Measurements from ENCODE around the gene TMEM187.

TMEM187 gene

GRCh38 chrX:153969904-153970356 lies 2.6 kb upstream of the TMEM187 start:
- peak overlapping the region; percentile 96 for H3K4me2 ChIP-seq (ENCODE audit: low read length)
- WGBS (ENCODE audit: extremely low coverage, insufficient coverage, insufficient read length) = no CpG with 5 or more reads among the region's 26 CpGs
- H4K8ac ChIP-seq (ENCODE audit: low read depth, low read length) = no peak overlapping the region
- no peaks in the 10 kb centered on the region for H3K27me3 ChIP-seq (ENCODE audit: insufficient read depth, low read length)
- peaks cover 7 to 14% of the 10 kb centered on the region in 2 experiments for H3K4me1 ChIP-seq (ENCODE audit: control insufficient read depth in 1 of 2, insufficient read depth in 2 of 2, low read length in 2 of 2)
- H3K4ac ChIP-seq (ENCODE audit: low read depth, low read length) = peak overlapping the region; percentile 83
- H3K79me2 ChIP-seq (ENCODE audit: control insufficient read depth, insufficient read depth, low read length, poor library complexity) = peaks cover 56% of the 10 kb centered on the region
- DNase-seq = peak in 1 of 2 donors; percentile 17
- H3K23ac ChIP-seq (ENCODE audit: low read length) = no peak overlapping the region
- no peak overlapping the region for H2AFZ ChIP-seq (ENCODE audit: insufficient read depth, low read length, poor library complexity)
- no peak overlapping the region for H2BK12ac ChIP-seq (ENCODE audit: low read length)
- H3K4me3 ChIP-seq (ENCODE audit: low read depth, low read length) = peak overlapping the region; percentile 98
- H3K79me1 ChIP-seq (ENCODE audit: low read length) = peaks cover 21% of the 10 kb centered on the region
- no peak overlapping the region for H2BK120ac ChIP-seq (ENCODE audit: insufficient read depth, low read length, poor library complexity)
- H2BK5ac ChIP-seq (ENCODE audit: low read depth, low read length, poor library complexity) = no peak overlapping the region
- H4K12ac ChIP-seq (ENCODE audit: low read depth, low read length) = no peak overlapping the region
- H3K14ac ChIP-seq (ENCODE audit: low read length) = no peak overlapping the region
- no peaks in the 10 kb centered on the region for H3K9me3 ChIP-seq (ENCODE audit: insufficient read depth, low read depth, low read length)
- H3K18ac ChIP-seq (ENCODE audit: low read length) = no peak overlapping the region
- no peak overlapping the region for H3K27ac ChIP-seq (ENCODE audit: low read depth, low read length)
- peaks cover 16 to 24% of the 10 kb centered on the region in 2 experiments for H3K36me3 ChIP-seq (ENCODE audit: control insufficient read depth in 1 of 2, insufficient read depth in 2 of 2, low read length in 2 of 2)
- H3K9ac ChIP-seq (ENCODE audit: low read length) = peak overlapping the region; percentile 74
- H2AK5ac ChIP-seq (ENCODE audit: low read length) = no peak overlapping the region
- H4K91ac ChIP-seq (ENCODE audit: low read depth, low read length) = no peak overlapping the region

GRCh38 chrX:153970357-153971123 lies 2.0 kb upstream of the TMEM187 start:
- peak in 1 of 2 donors; percentile 19 for DNase-seq
- H3K23ac ChIP-seq (ENCODE audit: low read length) = no peak overlapping the region
- H2AFZ ChIP-seq (ENCODE audit: insufficient read depth, low read length, poor library complexity) = peak overlapping the region; percentile 43

GRCh38 chrX:153971124-153971449 lies 1.5 kb upstream of the TMEM187 start:
- H3K4ac ChIP-seq (ENCODE audit: low read depth, low read length) = peak overlapping the region; percentile 92
- peak overlapping the region; percentile 89 for H4K8ac ChIP-seq (ENCODE audit: low read depth, low read length)
- peak overlapping the region; percentile 98 for H3K4me3 ChIP-seq (ENCODE audit: low read depth, low read length)
- H3K27ac ChIP-seq (ENCODE audit: low read depth, low read length) = peak overlapping the region; percentile 99
- peak overlapping the region; percentile 99 for H2BK5ac ChIP-seq (ENCODE audit: low read depth, low read length, poor library complexity)
- H3K79me1 ChIP-seq (ENCODE audit: low read length) = peaks cover 21% of the 10 kb centered on the region
- H3K14ac ChIP-seq (ENCODE audit: low read length) = peak overlapping the region; percentile 89
- H3K4me1 ChIP-seq (ENCODE audit: control insufficient read depth in 1 of 2, insufficient read depth in 2 of 2, low read length in 2 of 2) = peaks cover 7 to 14% of the 10 kb centered on the region in 2 experiments
- H2AFZ ChIP-seq (ENCODE audit: insufficient read depth, low read length, poor library complexity) = peak overlapping the region; percentile 87
- H3K36me3 ChIP-seq (ENCODE audit: control insufficient read depth in 1 of 2, insufficient read depth in 2 of 2, low read length in 2 of 2) = peaks cover 10 to 20% of the 10 kb centered on the region in 2 experiments
- H4K91ac ChIP-seq (ENCODE audit: low read depth, low read length) = peak overlapping the region; percentile 96
- peak overlapping the region; percentile 91 for H4K12ac ChIP-seq (ENCODE audit: low read depth, low read length)
- no peaks in the 10 kb centered on the region for H3K9me3 ChIP-seq (ENCODE audit: insufficient read depth, low read depth, low read length)
- peak overlapping the region; percentile 81 for H3K4me2 ChIP-seq (ENCODE audit: low read length)
- no peaks in the 10 kb centered on the region for H3K27me3 ChIP-seq (ENCODE audit: insufficient read depth, low read length)
- peak overlapping the region; percentile 99 for H3K9ac ChIP-seq (ENCODE audit: low read length)
- no peak overlapping the region for H3K23ac ChIP-seq (ENCODE audit: low read length)
- H3K18ac ChIP-seq (ENCODE audit: low read length) = peak overlapping the region; percentile 66
- peak; percentile 69 to 90 for DNase-seq
- peak overlapping the region; percentile 99 for H2AK5ac ChIP-seq (ENCODE audit: low read length)
- no CpG with 5 or more reads among the region's 34 CpGs for WGBS (ENCODE audit: extremely low coverage, insufficient coverage, insufficient read length)
- H2BK120ac ChIP-seq (ENCODE audit: insufficient read depth, low read length, poor library complexity) = peak overlapping the region; percentile 77
- peaks cover 50% of the 10 kb centered on the region for H3K79me2 ChIP-seq (ENCODE audit: control insufficient read depth, insufficient read depth, low read length, poor library complexity)
- H2BK12ac ChIP-seq (ENCODE audit: low read length) = no peak overlapping the region

More at GRCh38 chrX:153970357-153971123, 2.0 kb upstream of the TMEM187 start:
- no peak overlapping the region for H2BK12ac ChIP-seq (ENCODE audit: low read length)
- peak overlapping the region; percentile 28 for H3K18ac ChIP-seq (ENCODE audit: low read length)
- H3K9ac ChIP-seq (ENCODE audit: low read length) = peak overlapping the region; percentile 98
- H3K9me3 ChIP-seq (ENCODE audit: insufficient read depth, low read depth, low read length) = no peaks in the 10 kb centered on the region
- H3K79me2 ChIP-seq (ENCODE audit: control insufficient read depth, insufficient read depth, low read length, poor library complexity) = peaks cover 54% of the 10 kb centered on the region
- H3K27me3 ChIP-seq (ENCODE audit: insufficient read depth, low read length) = no peaks in the 10 kb centered on the region
- peak overlapping the region; percentile 39 for H2BK120ac ChIP-seq (ENCODE audit: insufficient read depth, low read length, poor library complexity)
- no CpG with 5 or more reads among the region's 49 CpGs for WGBS (ENCODE audit: extremely low coverage, insufficient coverage, insufficient read length)
- H3K4me1 ChIP-seq (ENCODE audit: control insufficient read depth in 1 of 2, insufficient read depth in 2 of 2, low read length in 2 of 2) = peaks cover 7 to 14% of the 10 kb centered on the region in 2 experiments
- H3K4me3 ChIP-seq (ENCODE audit: low read depth, low read length) = peak overlapping the region; percentile 98
- H2AK5ac ChIP-seq (ENCODE audit: low read length) = peak overlapping the region; percentile 57
- H2BK5ac ChIP-seq (ENCODE audit: low read depth, low read length, poor library complexity) = peak overlapping the region; percentile 99
- peak overlapping the region; percentile 92 for H3K4ac ChIP-seq (ENCODE audit: low read depth, low read length)
- H3K27ac ChIP-seq (ENCODE audit: low read depth, low read length) = peak overlapping the region; percentile 99
- H3K4me2 ChIP-seq (ENCODE audit: low read length) = peak overlapping the region; percentile 96
- peak overlapping the region; percentile 96 for H4K91ac ChIP-seq (ENCODE audit: low read depth, low read length)
- H3K14ac ChIP-seq (ENCODE audit: low read length) = peak overlapping the region; percentile 89
- H3K79me1 ChIP-seq (ENCODE audit: low read length) = peaks cover 21% of the 10 kb centered on the region
- H4K12ac ChIP-seq (ENCODE audit: low read depth, low read length) = peak overlapping the region; percentile 80
- peak overlapping the region; percentile 89 for H4K8ac ChIP-seq (ENCODE audit: low read depth, low read length)
- peaks cover 14 to 23% of the 10 kb centered on the region in 2 experiments for H3K36me3 ChIP-seq (ENCODE audit: control insufficient read depth in 1 of 2, insufficient read depth in 2 of 2, low read length in 2 of 2)

GRCh38 chrX:153971450-153972367 lies 845 bp upstream of the TMEM187 start, which contains the start of gene HCFC1:
TSS of gene HCFC1 (minus strand) at chrX:153971818. CDS start at chrX:153970840, 978 bp downstream.
- peak within 1 kb of the TSS; percentile 92 for H3K4ac ChIP-seq (ENCODE audit: low read depth, low read length)
- WGBS (ENCODE audit: extremely low coverage, insufficient coverage, insufficient read length) = no CpG with 5 or more reads among the region's 96 CpGs
- H3K23ac ChIP-seq (ENCODE audit: low read length) = no peak within 1 kb of the TSS
- H2AK5ac ChIP-seq (ENCODE audit: low read length) = peak within 1 kb of the TSS; percentile 99
- H3K4me3 ChIP-seq (ENCODE audit: low read depth, low read length) = peak within 1 kb of the TSS; percentile 98
- H2BK12ac ChIP-seq (ENCODE audit: low read length) = no peak within 1 kb of the TSS
- H3K18ac ChIP-seq (ENCODE audit: low read length) = peak within 1 kb of the TSS; percentile 99
- peak within 1 kb of the TSS; percentile 81 for H3K4me2 ChIP-seq (ENCODE audit: low read length)
- H3K4me1 ChIP-seq (ENCODE audit: control insufficient read depth in 1 of 2, insufficient read depth in 2 of 2, low read length in 2 of 2) = peaks cover 7 to 14% of the 10 kb centered on the region in 2 experiments
- peak within 1 kb of the TSS; percentile 99 for H3K27ac ChIP-seq (ENCODE audit: low read depth, low read length)
- peak within 1 kb of the TSS; percentile 99 for H4K12ac ChIP-seq (ENCODE audit: low read depth, low read length)
- H2BK120ac ChIP-seq (ENCODE audit: insufficient read depth, low read length, poor library complexity) = peak within 1 kb of the TSS; percentile 77
- H3K36me3 ChIP-seq (ENCODE audit: control insufficient read depth in 1 of 2, insufficient read depth in 2 of 2, low read length in 2 of 2) = peaks cover 10 to 20% of the 10 kb centered on the region in 2 experiments
- H3K79me1 ChIP-seq (ENCODE audit: low read length) = peaks cover 21% of the 10 kb centered on the region
- H3K9ac ChIP-seq (ENCODE audit: low read length) = peak within 1 kb of the TSS; percentile 99
- DNase-seq = peak; percentile 83 to 97
- H3K27me3 ChIP-seq (ENCODE audit: insufficient read depth, low read length) = no peaks in the 10 kb centered on the region
- H3K9me3 ChIP-seq (ENCODE audit: insufficient read depth, low read depth, low read length) = no peaks in the 10 kb centered on the region
- peak within 1 kb of the TSS; percentile 99 for H2BK5ac ChIP-seq (ENCODE audit: low read depth, low read length, poor library complexity)
- peak within 1 kb of the TSS; percentile 89 for H3K14ac ChIP-seq (ENCODE audit: low read length)
- peaks cover 43% of the 10 kb centered on the region for H3K79me2 ChIP-seq (ENCODE audit: control insufficient read depth, insufficient read depth, low read length, poor library complexity)
- peak within 1 kb of the TSS; percentile 89 for H4K8ac ChIP-seq (ENCODE audit: low read depth, low read length)
- peak within 1 kb of the TSS; percentile 96 for H4K91ac ChIP-seq (ENCODE audit: low read depth, low read length)
- peak within 1 kb of the TSS; percentile 88 for H2AFZ ChIP-seq (ENCODE audit: insufficient read depth, low read length, poor library complexity)
